NOMO-1 treated with dmso at 0.1 percent for 144 hours (cell line): ENCODE data around the gene JMJD7.

Experiments used
- DNase-seq: peaks from one replicate; lab custom pipeline; 2025; ENCODE audit not compliant: unreplicated experiment; lab: John Stamatoyannopoulos, UW

Gene JMJD7

GRCh38 chr15:41842229-41842628 lies 14.3 kb downstream of the JMJD7 start:
- DNase-seq = no peak

DNA sequence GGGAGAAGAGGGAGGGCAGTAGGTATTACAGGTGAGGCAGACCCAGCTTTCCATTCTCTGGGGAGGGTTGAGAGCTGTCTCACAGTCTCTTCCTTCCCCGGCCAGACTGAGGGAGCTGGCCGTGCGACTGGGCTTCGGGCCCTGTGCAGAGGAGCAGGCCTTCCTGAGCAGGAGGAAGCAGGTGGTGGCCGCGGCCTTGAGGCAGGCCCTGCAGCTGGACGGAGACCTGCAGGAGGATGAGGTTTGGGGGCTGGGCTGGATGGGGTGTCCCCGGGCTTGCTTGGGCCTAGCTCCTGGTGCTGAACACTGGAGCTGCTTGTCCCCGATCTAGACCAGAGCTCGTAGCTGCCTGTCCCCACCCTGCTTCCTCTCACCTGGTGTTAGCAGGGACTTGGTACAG lies 15.7 kb downstream of the JMJD7 start:
- no peak for DNase-seq

- DNase-seq = no peak
Observed at GRCh38 chr15:41844814-41845213, 16.9 kb downstream of the JMJD7 start.

DNA sequence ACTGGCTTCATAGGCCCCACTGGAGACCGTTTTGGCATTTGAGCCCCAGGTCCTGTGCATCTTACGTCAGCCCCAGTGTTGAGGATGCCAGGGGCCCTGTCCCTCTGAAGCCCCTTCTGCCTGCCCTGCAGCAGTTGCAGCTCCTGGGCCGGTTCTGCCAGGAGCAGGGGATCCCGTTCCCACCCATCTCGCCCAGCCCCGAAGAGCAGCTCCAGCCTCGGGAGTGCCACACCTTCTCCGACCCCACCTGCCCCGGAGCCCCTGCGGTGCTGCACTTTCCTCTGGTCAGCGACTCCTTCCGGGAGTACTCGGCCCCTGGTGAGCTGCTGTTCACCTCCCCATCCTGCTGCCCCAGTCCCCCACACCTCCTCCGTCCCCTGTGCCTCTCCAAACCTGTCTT lies 19.3 kb downstream of the JMJD7 start:
- no peak for DNase-seq

GRCh38 chr15:41847981-41848380 lies 20.1 kb downstream of the JMJD7 start:
- no peak for DNase-seq

DNA sequence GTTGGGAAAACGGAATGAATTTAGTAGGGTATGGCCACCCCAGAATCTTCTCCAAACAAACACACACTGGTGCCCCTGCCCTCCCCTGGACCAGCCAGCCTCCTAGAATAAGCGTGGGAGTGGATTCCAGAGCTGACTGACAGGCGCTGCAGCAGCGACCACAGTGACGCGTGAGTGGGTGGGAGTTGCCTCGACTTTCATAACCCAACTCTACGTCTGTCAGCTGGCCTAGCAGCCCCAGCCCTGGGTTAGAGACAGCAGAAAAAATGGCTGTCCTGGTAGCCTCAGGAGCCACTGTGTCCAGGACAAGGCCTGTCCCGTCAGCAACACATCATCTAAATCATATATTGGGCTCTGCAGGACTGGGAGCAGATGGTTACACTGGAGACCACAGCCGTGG lies 20.7 kb downstream of the JMJD7 start:
- no peak for DNase-seq

DNA sequence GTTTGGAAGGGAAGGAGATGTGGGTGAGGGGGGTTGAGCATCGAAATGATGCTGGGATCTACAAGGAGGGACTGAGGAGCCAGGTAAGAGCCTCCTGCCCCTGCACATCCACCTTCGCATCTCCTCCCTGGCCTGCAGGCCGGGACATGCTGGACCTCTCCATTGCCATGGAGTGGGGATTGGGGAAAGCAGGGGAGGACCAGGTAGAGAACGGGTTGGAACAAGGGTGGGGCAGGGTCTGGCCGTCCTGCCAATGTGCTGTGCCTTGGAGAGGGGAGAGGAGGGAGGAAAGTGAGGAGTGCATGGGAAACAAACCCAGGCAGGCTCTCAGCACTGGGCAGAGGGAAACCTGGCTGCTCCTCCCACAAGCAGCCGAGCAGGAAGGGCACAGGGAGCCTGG lies 21.3 kb downstream of the JMJD7 start:
- DNase-seq = no peak

DNA sequence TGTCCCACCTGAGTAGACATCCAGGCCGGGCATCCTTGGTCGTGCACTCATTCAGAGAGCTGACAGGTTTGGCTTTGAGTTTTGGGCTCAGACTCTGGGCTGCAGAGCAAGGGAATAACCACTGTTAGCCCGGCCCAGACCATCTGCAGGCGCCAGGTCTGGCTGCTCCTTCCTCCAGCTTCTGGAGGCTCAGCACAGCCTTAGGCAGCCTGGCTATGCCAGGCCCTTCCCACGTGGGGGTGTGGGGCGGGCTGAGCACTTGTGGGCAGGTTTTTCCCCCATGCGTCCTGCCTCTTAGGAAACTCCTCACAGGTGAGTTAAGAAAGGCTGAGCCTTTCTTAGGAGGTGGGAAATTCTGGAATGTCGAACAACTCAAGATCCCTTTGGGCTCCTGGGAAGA lies 22.0 kb downstream of the JMJD7 start:
- no peak for DNase-seq

DNA sequence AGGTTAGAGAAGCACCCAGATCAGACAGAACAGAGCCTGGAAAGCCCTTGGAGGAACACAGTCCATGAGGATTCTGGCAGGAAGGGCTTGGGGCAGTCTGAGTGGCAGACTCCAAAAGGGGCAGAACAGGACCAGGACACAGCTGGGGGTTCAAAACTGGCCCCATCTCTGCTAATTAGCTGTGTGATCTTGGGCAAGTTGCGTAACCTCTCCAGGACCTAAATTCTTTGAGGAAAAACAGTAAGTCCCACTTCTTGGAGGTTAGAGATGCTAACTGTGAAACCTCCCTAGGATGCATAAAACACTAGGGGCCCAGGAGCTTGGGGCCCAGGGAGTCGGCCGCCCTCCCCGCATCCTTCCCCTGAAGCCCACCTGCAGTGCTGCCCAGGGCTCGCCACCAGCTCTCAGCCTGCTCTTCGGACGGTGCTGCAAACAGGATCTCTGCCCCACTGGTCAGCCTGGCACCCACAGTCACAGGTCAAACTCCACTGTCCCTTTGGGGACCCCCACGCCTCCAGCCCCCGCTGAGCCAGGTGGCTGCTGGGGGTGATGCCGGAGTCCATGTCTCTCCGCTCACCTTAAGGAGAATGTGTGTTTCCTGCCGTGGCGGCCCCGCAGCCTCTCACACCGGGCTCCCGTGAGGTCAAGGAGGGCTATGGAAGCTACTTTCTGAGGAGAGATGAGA lies 22.7 kb downstream of the JMJD7 start:
- no peak for DNase-seq

- DNase-seq = no peak
Observed at GRCh38 chr15:41851167-41851523, 23.3 kb downstream of the JMJD7 start.

DNA sequence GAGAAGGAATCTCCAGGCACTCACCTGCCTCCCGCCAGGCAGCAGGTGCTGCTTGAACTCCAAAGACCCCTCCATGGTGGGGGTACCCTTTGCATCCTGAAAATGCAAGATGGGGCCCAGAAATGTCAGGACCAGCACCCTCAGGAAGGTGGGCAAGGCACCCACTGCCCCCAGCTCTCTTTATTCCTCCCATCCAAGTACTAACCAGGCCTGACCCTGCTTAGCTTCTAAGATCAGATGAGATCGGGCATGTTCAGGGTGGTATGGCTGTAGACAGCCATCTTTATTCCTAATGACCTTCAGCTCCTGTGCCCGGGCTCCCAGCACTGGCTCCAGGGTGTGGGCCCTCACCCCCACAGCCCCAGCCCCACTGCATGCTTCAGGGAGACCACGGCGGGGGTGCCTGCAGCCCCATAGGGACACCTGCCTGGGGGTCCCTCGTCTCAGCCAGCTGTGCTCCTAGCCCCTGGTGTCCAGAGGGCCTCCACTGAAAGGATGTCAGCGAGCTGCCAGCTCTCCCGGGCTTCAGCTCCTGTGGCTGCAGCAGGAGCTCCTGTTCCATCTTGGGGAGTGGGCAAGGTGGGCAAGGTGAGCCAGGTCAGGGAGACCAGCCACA lies 24.0 kb downstream of the JMJD7 start:
- DNase-seq = no peak

- DNase-seq = no peak
Observed at GRCh38 chr15:41852736-41853590, 25.1 kb downstream of the JMJD7 start.

DNA sequence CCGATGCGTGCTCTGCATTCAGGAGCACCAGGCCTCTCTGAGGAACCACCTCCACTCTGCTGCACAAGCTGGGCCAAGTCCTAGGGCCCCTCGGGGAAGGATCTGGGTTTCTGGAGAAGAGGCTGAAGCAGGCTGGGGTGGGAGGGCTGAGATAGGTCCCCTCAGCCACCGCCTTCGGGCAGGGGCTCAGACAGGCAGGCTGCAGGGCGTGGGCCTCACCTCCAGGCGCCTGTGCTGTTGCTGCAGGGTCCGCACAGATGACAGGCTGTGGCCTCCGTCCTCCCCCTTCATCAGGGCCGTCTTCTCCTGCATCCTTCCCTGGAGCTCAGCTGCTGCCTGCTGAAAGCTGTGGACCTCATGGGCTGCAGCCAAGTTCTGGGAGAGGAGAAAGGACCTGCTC lies 25.9 kb downstream of the JMJD7 start:
- DNase-seq = no peak

DNA sequence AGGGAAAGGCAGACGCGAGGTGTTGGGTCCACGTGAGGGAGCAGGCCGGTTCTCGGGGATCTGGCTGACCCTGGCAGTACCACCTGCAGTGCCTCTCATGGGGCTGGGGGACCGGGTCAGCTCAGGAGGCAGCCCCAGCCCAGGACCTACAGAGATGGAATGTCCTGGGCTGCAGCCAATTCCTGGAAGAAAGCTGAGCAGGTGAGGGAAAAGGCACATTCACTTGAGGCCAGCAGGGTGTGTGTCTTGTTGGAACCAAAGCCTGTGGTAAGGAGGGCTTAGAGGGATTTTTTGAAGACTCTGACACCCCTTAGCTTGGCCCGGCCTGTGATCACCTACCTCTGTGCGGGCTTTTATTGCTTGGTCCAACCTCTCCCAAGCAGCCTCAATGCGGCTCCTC lies 26.6 kb downstream of the JMJD7 start:
- no peak for DNase-seq

DNA sequence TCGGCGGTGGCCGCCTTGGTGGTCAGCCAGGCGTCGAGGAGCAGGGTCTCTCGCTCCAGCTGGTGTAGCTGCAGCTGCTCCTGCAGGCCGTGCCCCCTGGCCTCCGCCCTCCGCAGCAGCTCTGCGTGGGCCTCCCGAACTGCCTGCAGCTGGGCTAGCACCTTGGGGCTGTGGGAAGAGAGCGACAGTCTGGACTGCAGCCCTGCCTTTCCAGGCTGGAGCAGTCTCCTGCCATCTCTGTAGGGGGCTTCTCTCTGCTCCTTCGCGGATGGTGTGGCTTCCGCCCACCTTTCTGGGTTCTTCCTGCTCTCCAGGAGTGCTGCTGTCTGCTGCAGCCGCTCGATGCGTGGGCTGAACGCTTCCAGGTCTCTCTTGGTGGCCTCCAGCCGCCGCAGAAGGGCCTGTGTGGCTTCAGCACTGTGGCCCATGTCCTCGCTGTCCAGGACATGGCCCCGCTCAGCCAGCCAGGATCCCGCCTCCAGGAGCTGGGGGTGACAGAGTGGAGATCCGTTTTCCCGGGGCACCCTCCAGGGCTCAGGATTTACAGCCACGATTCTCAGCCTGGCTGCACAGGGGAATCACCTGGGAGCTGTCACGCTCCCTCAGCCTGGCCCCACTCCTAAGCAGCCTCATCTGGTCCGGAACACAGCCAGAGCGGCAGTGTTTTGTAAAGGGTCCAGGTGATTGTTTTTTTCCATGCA lies 27.5 kb downstream of the JMJD7 start:
- no peak for DNase-seq

- DNase-seq = no peak
Observed at GRCh38 chr15:41856262-41856661, 28.4 kb downstream of the JMJD7 start.

GRCh38 chr15:41856716-41857115 lies 28.8 kb downstream of the JMJD7 start:
- no peak for DNase-seq

- no peak for DNase-seq
Observed at GRCh38 chr15:41857316-41857715, 29.4 kb downstream of the JMJD7 start.

GRCh38 chr15:41858756-41859155 lies 30.9 kb downstream of the JMJD7 start:
- no peak for DNase-seq

DNA sequence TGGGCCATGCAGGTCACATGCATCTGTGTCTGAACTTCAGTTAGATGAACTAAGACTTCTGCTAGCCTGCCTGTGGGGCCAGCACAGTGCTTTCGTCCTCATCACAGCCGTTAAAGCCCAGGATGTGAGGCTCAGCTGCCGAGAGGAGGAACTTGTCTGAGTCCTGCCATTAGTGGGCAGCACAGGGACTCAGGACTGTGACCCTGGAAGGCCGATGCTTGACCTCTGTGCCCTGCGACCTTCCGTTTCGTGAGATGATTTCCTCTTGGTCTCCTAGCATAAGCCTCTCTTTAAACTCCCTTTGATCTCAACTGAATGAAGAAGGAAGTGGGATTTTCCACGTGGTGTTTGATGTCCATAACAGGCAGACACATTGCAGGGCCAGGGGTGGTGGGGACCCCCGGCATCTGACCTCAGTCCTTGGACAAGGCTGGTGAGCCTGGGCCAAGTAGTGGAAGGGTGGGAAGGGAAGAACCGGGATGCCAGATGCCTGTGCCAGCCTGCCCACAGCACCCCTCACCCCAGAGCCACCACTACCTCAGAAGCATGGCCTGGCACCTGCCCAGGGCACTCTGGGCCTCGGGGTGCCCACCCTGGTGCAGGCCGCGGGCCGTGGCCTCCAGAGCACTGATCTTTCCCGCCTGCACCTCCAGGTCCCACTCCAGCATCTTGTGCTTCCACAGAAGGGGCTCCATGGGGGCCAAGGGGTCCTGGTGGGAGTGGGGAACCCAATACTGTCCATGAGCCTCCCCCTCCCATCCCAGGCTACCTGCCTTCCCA lies 32.3 kb downstream of the JMJD7 start:
- no peak for DNase-seq
